Measurements from ENCODE around the gene IL12B. TPM values are rescaled to one million over a fixed set of nuclear protein-coding genes. Genes with fewer than 3 reads are reported as not detected.

Gene IL12B
- total RNA-seq, 1 experiment from 2014 or later: not detected

DNA sequence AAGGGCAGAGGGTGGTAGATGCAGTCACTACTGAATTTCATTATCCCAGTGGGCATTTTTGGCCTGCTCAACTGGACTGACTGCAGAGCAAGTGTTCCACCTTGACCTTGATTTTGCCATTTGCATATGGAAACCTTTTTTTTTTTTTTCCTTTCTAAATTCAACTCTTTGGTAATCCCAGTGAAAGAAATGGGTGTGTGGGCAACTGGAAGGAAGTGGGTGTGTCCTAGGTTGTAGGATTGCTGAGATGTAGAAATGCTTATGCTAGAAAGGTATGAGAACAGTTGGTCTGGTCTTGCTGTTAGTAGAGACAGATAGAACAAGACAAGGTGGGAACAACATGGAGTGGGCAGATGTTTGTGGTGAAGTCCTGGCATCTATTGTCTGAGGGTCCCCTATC lies 7.8 kb upstream of the IL12B start:
- no peaks in the 10 kb centered on the region; the same call in 1 of the 2 replicates for H4K20me1 ChIP-seq (ENCODE audit: insufficient read depth)
- H3K4me2 ChIP-seq: no peak overlapping the region
- no peak overlapping the region for H3K27ac ChIP-seq
- no peaks in the 10 kb centered on the region for H3K79me2 ChIP-seq (ENCODE audit: low read depth)
- no peak overlapping the region for H3K4me3 ChIP-seq
- no peaks in the 10 kb centered on the region for H3K36me3 ChIP-seq (ENCODE audit: low read depth)
- no peaks in the 10 kb centered on the region for H3K9me2 ChIP-seq (ENCODE audit: insufficient read depth)
- CTCF ChIA-PET: no interaction called here
- POLR2A ChIA-PET (ENCODE audit: unreplicated experiment): no interaction called here
- no peak for DNase-seq
- no peak for TF ChIP-seq EZH2 (IDR thresholded peaks at IDR 0.05; ENCODE audit: low read depth)
- TF ChIP-seq, protein P1, sequence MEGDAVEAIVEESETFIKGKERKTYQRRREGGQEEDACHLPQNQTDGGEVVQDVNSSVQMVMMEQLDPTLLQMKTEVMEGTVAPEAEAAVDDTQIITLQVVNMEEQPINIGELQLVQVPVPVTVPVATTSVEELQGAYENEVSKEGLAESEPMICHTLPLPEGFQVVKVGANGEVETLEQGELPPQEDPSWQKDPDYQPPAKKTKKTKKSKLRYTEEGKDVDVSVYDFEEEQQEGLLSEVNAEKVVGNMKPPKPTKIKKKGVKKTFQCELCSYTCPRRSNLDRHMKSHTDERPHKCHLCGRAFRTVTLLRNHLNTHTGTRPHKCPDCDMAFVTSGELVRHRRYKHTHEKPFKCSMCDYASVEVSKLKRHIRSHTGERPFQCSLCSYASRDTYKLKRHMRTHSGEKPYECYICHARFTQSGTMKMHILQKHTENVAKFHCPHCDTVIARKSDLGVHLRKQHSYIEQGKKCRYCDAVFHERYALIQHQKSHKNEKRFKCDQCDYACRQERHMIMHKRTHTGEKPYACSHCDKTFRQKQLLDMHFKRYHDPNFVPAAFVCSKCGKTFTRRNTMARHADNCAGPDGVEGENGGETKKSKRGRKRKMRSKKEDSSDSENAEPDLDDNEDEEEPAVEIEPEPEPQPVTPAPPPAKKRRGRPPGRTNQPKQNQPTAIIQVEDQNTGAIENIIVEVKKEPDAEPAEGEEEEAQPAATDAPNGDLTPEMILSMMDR (conservative IDR thresholded peaks at IDR 0.05): no peak
- H3K9me3 ChIP-seq (ENCODE audit: insufficient read depth, low read depth): no peaks in the 10 kb centered on the region
- intact Hi-C loops (cut with micrococcal nuclease; ENCODE audit: unreplicated experiment): loop anchor here (5.0 kb wide), 2 partner anchors 179 to 244 kb away; no protein-coding TSS in a partner anchor
- H3K27me3 ChIP-seq (ENCODE audit: insufficient read depth, low read depth): no peaks in the 10 kb centered on the region
- BruUV-seq (replicated peaks): TSS peak; percentile 30
- H3K4me1 ChIP-seq (replicated peaks; ENCODE audit: insufficient read depth): peaks cover 39% of the 10 kb centered on the region
- H3F3A ChIP-seq (ENCODE audit: insufficient read depth, low read depth): peaks cover 21% of the 10 kb centered on the region
- no peak overlapping the region for H2AFZ ChIP-seq

DNA sequence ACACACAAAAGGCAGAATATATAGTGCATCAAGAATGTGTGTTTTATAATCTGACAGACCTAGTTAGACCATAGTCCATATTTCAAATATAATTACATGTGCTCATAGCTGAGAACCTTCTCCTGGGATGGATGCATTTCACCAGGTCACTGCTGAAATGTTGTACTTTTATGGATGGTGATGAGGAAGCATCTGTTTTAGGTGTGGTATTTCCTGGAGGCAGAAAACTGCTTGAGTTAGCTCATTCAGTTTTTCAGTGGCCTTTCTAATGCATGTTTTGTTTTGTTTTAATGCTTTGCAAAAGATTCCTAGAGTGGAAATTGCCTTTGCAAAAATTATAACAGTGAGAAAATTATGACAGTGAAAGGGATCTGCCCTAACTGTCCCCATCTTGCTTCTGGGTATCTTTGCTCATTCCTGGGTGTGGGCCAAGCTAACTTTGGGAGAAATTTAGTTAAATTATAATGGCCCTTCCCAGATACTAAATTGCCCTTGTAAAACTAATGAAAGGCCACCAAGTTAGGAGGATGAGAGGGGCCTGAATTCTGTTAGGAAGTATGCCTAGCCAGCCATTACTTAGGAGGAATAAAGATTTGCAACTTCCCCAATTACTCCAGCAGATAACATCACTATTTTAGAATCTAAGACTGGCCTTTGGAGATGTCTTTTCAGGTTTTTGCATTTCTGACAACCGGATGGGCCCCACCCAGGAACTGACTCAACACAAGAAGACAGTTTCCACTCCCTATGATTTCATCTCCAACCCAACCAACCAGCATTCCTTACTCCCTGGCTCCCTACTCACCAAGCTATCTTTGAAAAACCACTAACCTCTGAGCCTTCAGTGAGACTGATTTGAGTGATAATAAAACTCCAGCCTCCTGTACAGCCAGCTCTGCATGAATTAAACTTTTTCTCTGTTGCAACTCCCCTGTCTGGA lies 7.0 kb upstream of the IL12B start:
- Histone ChIP-seq H3K27me3 (ENCODE audit: insufficient read depth, low read depth) (no peaks in the 10 kb centered on the region), H3K9me2 (ENCODE audit: insufficient read depth) (no peaks in the 10 kb centered on the region), H3F3A (ENCODE audit: insufficient read depth, low read depth) (peaks cover 18% of the 10 kb centered on the region), H3K4me1 (replicated peaks; ENCODE audit: insufficient read depth) (peaks cover 34% of the 10 kb centered on the region), H3K27ac (no peak overlapping the region), H3K36me3 (ENCODE audit: low read depth) (no peaks in the 10 kb centered on the region), H3K79me2 (ENCODE audit: low read depth) (no peaks in the 10 kb centered on the region), H3K9me3 (ENCODE audit: insufficient read depth, low read depth) (no peaks in the 10 kb centered on the region), H3K4me3 (no peak overlapping the region), H2AFZ (no peak overlapping the region), H4K20me1 (ENCODE audit: insufficient read depth) (no peaks in the 10 kb centered on the region; the same call in 1 of the 2 replicates), H3K4me2 (no peak overlapping the region)
- ChIA-PET CTCF (no interaction called here), POLR2A (ENCODE audit: unreplicated experiment) (interaction anchor here (0.6 kb wide), 1 partner anchor 1057 kb away, joined by 3 read pairs; no protein-coding TSS in a partner anchor)
- TF ChIP-seq, protein P1 (conservative IDR thresholded peaks at IDR 0.05): no peak
- TF ChIP-seq EZH2 (IDR thresholded peaks at IDR 0.05; ENCODE audit: low read depth): no peak
- no TSS peak for BruUV-seq (replicated peaks)
- DNase-seq: peak; percentile 49 to 51
- intact Hi-C loops (cut with micrococcal nuclease; ENCODE audit: unreplicated experiment): loop anchor here (5.0 kb wide), 2 partner anchors 180 to 245 kb away; no protein-coding TSS in a partner anchor

DNA sequence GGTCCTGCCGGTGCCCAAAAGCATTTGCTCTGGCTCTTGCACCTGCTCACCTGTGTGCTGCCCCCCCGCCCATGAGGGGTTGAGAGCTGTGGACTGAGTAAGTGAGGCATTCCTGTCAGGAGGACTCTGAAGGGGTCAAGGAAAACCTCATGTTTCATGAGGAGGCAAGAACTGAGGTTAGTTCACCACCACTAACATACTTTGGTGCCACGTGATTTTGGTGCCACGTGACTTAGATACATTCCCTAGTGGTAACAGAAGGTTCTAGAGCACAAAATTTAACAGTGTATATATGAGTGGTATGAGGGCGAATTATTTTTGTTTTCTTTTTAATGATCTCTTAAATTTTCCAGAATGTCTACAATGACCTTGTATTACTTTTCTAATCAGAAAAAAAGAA lies 6.3 kb upstream of the IL12B start:
- intact Hi-C loops (cut with micrococcal nuclease; ENCODE audit: unreplicated experiment): loop anchor here (5.0 kb wide), 2 partner anchors 181 to 246 kb away; no protein-coding TSS in a partner anchor
- no peaks in the 10 kb centered on the region for H3K79me2 ChIP-seq (ENCODE audit: low read depth)
- POLR2A ChIA-PET (ENCODE audit: unreplicated experiment): interaction anchor here (0.6 kb wide), 1 partner anchor 1058 kb away, joined by 3 read pairs; no protein-coding TSS in a partner anchor

More for the DNA sequence above, 6.3 kb upstream of the IL12B start:
- CTCF ChIA-PET: interaction anchor here (0.6 kb wide), 1 partner anchor 48 kb away, joined by 6 read pairs; no protein-coding TSS in a partner anchor
- peaks cover 28% of the 10 kb centered on the region for H3K4me1 ChIP-seq (replicated peaks; ENCODE audit: insufficient read depth)
- no peaks in the 10 kb centered on the region for H3K36me3 ChIP-seq (ENCODE audit: low read depth)
- H3K4me3 ChIP-seq: no peak overlapping the region
- H3K27me3 ChIP-seq (ENCODE audit: insufficient read depth, low read depth): no peaks in the 10 kb centered on the region
- peaks cover 11% of the 10 kb centered on the region for H3F3A ChIP-seq (ENCODE audit: insufficient read depth, low read depth)
- DNase-seq: no peak
- BruUV-seq (replicated peaks): no TSS peak
- H3K4me2 ChIP-seq: no peak overlapping the region
- H4K20me1 ChIP-seq (ENCODE audit: insufficient read depth): no peaks in the 10 kb centered on the region; the same call in 1 of the 2 replicates
- H3K27ac ChIP-seq: no peak overlapping the region
- no peaks in the 10 kb centered on the region for H3K9me2 ChIP-seq (ENCODE audit: insufficient read depth)
- H2AFZ ChIP-seq: no peak overlapping the region
- TF ChIP-seq EZH2 (IDR thresholded peaks at IDR 0.05; ENCODE audit: low read depth): no peak
- TF ChIP-seq, protein P1 (conservative IDR thresholded peaks at IDR 0.05): no peak
- no peaks in the 10 kb centered on the region for H3K9me3 ChIP-seq (ENCODE audit: insufficient read depth, low read depth)

All from PC-9 (cell line).